GM10847 (cell line): ENCODE results near the gene DOP1A.
A peak's percentile ranks its signal among the peaks of the same experiment; 100 is the strongest.

Experiments
- POLR2A ChIP-seq: IDR thresholded peaks from 2 replicates; pipeline ENCODE4 v1.6.1; 2011; ENCODE audit not compliant: insufficient read length; ENCODE audit errors: extremely low read depth

Gene DOP1A

GRCh38 chr6:83065511-83066192 is 1.8 kb upstream of the DOP1A start, which contains the start of gene UBE3D:
UBE3D (minus strand) TSS chr6:83065841; CDS start chr6:83065718, 123 bp downstream.
- peak; percentile 66 for TF ChIP-seq POLR2A

DNA sequence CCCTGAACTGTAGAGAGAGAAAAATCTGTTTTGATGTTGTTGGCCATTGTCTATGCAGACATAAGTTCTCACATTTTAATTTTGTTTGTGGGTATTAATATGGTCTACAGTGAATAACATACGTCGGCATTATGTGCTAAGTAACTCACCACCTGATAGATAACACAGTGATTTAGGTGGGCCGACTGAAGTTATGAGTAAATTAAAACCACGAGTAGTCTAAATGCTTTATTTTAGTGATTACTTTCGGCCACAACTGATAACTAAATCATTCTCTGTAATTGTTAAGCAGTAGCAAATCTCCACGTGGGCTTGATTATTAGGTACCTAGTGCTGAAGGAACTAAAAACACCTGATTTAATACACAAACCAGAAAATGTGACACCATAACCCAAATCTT is 1.1 kb downstream of the DOP1A start:
- TF ChIP-seq POLR2A, result no peak

DNA sequence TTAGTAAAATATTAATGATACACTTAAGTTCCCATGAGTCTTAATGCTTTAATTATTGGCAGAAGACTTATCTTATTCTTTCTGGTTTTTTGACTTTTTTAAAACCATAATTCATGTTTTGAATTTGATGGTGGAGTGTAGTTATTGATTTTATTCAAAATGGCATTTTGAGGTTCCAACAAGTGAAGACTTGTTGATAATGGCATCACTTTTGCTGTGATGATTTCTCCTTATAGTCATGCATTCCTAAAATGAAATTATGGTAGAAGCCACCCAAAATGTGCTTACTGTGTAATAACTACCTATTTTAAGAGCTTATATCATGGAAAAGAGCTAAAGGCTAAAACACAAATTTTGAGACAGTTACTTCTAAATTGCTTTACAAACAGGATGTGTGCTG is 2.2 kb downstream of the DOP1A start:
- TF ChIP-seq POLR2A, result no peak

DNA sequence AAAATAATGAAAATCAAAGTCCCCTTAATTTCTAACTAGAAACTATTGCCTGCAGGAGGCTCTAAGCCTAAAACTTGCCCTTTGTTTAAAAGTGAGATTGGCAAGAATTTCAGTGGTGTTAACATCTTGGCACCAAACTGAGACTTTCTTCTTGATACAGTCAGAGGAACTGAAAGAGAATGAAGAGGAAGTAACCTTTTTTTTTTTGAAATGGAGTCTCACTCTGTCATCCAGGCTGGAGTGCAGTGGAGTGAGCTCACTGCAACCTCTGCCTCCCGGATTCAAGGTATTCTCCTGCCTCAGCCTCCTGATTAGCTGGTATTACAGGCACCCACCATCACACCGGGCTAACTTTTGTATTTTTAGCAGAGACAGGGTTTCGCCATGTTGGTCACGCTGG is 3.6 kb downstream of the DOP1A start:
- no peak for TF ChIP-seq POLR2A

DNA sequence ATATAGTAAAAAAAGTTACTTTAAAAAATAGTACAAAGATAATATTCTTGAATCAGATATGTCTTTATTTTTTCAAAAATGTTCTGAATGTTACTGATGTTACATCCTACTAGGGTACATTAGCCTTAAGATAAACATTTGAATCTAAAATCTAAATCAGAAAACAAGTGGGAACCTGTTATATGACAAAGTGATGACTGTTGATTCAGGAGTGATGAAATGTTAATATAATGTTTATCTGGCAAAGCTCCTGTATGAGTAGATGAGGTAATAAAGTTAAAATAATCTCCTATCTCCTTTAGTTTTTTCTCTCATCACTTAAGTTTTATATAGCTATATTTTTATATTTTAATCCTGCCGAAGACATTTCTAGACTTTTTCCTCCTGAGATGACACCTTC is 4.2 kb downstream of the DOP1A start:
- TF ChIP-seq POLR2A, result no peak

DNA sequence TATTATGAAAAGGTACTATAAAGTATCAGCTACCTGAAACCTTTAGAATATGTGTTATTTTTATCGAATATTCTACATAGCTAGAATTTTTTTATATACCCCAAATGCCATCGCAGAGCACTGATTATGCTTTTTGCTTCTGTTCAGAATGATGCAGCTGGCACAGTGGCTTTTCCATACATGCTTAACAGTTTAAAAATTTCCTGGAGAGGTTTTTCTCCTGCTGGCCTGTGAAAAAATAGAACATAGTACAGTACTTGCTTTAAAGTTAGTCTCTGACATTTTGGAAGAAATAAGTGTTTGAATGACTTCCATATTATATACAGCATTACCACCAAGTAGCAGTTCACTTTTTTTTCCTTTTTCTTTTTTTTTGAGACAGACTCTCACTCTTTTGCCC is 5.3 kb downstream of the DOP1A start:
- TF ChIP-seq POLR2A, result no peak

DNA sequence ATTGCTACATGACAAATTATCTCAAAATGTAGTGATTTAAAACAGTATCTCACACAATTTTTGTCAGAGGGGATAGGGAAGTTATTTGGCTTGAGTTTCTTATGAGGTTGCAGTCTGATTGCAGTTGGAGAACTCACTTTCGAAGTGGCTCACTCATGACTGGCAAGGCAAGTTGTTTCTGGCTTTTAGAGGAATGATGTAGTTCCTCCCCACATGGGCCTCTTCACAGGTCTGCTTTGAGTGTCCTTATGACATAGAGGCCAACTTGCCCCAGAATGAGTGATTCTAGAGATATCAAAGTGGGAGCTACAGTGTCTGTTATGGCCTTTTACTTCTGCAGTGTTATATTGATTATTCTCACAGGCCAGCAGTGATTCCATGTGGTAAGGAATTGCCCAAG is 6.1 kb downstream of the DOP1A start:
- TF ChIP-seq POLR2A, result no peak

GRCh38 chr6:83083476-83083875 is 16.0 kb downstream of the DOP1A start:
- TF ChIP-seq POLR2A, result no peak

DNA sequence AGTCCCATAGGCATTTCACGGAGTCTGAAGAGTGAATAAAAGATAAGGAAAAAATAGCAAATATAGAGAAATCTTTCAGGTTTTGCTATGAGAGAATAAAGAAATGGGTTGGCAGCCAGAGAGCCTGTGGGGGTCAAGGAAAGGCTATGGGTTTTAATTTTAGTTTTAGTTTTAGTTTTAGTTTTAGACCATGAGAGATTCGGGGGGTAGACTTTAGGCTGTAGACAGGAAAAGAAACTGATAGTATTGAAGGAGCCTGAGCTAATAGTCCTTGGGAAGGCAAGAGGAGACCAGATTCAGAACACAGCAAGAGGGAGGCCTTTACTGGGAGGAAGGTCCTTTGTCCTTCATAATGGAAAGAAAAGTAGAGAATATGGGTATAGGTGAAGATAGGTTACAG is 19.3 kb downstream of the DOP1A start:
- no peak for TF ChIP-seq POLR2A

GRCh38 chr6:83092756-83093399 is 25.4 kb downstream of the DOP1A start:
- TF ChIP-seq POLR2A, result no peak

DNA sequence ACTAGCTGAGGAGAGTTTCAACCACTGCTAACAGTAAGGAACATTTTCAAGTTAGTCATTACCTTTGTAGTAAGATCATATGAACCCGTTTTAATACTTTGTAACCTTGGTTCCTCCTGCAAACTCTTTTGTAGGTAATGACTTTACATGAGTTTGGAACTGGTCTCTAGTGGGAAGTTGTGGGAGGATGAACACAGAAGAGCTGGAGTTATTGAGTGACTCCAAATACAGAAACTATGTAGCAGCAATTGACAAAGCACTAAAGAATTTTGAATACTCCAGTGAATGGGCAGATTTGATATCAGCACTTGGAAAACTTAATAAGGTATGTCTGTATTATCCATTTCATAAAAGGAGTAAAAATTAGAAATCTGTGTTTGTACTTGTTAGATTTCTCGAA is 29.3 kb downstream of the DOP1A start:
- TF ChIP-seq POLR2A, result no peak

- no peak for TF ChIP-seq POLR2A
Observed at GRCh38 chr6:83097204-83097603, 29.7 kb downstream of the DOP1A start.

GRCh38 chr6:83097675-83098074 is 30.2 kb downstream of the DOP1A start:
- TF ChIP-seq POLR2A, result no peak

GRCh38 chr6:83098589-83098988 is 31.1 kb downstream of the DOP1A start:
- TF ChIP-seq POLR2A, result no peak

- TF ChIP-seq POLR2A, result no peak
Observed at GRCh38 chr6:83108378-83108777, 40.9 kb downstream of the DOP1A start.

- TF ChIP-seq POLR2A, result no peak
Observed at GRCh38 chr6:83113258-83113657, 45.8 kb downstream of the DOP1A start.

DNA sequence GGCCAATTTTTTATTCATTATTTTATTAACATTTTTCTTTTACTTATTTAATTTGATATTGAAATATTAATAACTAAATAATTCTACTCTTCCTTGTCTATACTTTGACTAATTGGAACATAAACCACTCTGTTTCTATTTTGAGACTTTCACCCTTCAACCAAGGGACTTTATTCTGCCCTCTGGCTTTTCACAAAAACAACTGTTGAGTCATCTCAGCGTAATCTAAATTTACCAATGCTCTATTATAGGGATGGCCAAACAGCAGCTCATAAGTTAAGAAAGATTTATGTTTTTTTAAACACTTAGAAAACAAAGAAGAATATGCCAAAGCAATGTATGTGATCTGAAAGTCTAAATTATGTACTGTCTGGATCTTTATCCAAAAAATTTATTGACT is 46.7 kb downstream of the DOP1A start:
- no peak for TF ChIP-seq POLR2A
